GM12891 (cell line): ENCODE data around the gene SPACA4.

Source experiments
- POLR2A ChIP-seq: IDR thresholded peaks from 2 replicates; pipeline ENCODE4 v1.6.1; 2011; ENCODE audit warnings: low read depth, low read length, control low read depth
- POLR2AphosphoS5 ChIP-seq: IDR thresholded peaks from 2 replicates; pipeline ENCODE4 v1.6.1; 2011; ENCODE audit warnings: low read depth, low read length, control low read depth
- TAF1 ChIP-seq: IDR thresholded peaks from 2 replicates; pipeline ENCODE4 v1.6.1; 2011; ENCODE audit warnings: low read depth, low read length, control low read depth

DNA sequence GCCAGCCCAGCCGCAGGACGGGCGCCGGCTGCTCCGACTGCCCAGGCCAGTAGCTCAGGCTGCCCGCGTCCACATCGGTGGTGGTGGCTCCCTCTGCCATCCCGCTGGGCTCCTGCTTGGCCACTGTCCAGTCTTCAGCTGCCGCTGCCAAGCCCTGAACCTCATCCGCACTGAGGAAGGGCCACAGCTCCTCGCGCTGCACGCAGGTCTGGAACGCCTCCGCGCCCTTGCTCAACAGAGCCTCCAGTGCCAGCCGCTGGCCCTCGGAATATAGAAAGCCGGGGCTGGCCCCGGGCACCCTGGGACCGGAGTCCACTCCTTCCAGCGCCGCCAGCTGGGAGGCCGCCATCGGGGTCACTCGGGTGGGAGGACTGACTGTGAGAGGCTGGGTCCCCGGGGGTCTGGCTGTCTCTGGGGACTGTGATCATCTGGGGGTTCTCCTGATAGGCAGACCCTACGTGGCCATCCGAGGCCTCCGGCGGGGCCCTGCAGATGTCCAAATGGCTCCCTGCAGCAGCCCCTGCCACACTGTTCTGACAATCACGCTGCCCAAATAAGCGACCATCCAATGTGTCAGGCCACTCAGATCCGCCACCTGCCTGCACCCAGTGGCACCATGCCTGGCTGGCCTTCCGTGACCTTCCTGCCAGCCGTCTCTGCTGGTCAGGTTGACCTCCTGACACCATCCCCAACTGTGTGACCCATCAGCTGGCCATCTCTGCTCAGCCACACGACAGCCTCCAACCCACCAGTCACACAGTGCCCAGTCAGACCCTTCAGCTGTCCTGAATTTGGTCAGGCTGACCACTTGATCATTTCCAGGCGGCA, 6.7 kb downstream of the SPACA4 start:
- TF ChIP-seq POLR2A (no peak), POLR2AphosphoS5 (no peak; the same call in 1 of the 2 replicates), TAF1 (no peak)
